HG03558 (cell line): ENCODE results near the gene STAT5B.

Source experiments
- ATAC-seq: cut with Tn5 transposase; IDR thresholded peaks from one replicate; pipeline ENCODE4 v1.9.1; 2021; ENCODE audit warnings: moderate number of reproducible peaks; ENCODE audit not compliant: unreplicated experiment; ENCODE audit errors: extremely low read depth

Gene STAT5B

DNA sequence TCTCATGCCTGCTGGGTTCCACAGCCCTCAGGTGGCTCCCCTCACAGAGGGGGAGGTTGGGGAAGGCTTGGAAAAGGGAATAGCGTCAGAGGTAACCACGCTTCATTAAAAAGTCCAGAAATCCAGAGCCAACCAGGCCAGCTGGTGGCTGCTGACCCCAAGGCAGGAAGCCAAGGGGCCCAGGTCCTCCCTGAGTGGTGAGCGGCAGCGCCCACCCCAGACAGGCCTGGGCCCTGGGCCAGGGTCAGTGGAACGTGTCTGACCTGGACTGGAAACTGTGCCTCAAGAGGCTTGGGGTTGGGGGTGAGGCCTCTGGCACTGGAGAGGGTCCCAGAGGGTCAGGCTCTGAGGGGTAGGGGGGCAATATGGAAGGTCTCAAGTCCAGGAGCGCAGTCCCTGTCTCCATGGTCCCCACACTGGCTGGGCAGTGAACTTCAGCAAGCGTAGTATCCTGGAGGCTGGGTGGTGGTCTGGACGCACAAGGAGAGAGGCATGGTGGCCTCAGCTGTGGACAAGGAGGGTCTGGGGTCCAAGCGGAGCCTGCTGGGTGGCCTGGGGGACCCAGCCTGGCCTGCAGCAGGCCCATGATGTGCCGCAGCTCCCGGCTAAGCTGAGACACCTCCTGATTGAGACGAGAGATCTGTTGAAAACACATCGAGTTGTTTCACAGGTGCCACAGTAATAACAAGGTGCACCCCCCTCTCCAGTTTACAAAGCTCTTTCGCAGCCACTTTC is 116.2 kb downstream of the STAT5B start:
- ATAC-seq, result no peak

DNA sequence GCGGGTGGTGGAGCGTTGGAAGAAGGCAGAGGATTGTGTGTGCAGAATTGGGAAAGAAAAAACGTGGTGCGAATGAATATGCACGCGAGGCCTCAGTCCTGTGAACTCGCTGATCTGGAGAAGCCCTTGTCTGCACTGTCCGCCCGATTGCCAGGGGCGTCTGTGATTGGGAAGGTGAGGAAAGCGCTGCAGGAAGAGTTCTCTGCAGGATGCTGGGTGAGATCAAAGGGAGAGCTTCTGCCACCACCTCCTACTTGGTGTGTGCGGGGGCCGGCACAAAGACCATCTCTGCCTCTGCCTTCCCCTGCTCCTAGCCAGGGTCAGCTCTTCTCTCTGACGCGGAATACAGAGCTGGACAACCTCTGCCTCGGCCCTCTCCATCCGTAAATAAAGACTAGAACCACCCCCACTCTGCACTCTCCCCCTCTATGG is 120.6 kb downstream of the STAT5B start:
- no peak for ATAC-seq

DNA sequence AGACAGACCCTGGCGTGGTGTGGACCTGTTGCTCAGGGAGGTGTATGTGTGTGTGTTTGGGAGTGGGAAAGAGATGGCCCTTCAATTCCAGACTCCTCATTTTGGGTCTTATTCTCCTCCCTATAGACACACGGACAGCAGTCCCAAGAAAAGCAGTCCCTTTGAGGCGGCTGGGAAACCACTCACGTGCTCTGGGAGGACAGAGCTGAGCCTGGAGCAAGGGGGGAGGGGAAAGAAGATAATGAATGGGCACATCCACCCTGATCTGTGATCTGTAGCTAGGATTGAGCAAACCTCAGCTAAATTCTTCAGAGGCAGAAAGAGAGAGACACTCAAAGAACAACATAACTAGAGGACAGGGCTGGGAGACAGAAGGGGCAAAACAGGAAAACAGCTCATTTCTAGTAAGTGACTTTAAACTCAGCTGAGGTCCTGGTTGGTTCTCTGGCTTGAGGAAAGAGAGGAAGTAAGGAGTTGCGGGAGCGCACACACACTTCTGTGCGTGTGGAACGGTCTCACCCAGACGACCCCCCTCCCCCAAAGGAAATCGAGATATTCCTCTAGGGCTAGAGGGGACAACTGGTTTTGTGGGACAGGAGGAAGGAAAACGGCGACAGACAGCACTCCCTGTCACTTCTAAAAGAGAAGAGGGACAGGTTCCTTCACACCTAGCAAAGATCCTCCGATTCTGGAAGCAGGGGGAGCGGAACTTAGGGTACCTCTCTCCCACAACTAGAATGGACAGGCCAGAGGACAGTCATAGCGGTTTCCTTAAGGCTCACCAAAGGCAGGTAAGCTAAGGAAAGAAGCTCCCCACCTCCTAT is 122.1 kb downstream of the STAT5B start:
- no peak for ATAC-seq
